Tibial nerve (tissue), 4 donors: ENCODE measurements around the gene NPM1. TPM values are rescaled to one million over a fixed set of nuclear protein-coding genes. Genes with fewer than 3 reads are reported as not detected.

Experiments used
- DNase-seq, 2 donors: peaks; one replicate each; pipeline ENCODE4 v3.0.0-alpha.2; 2019; ENCODE audit warnings: low spot score in 2 of 2
- H3K27ac ChIP-seq, 4 donors: fragments of 200-600 bp; sonication (generic) in 3 of 4; one replicate each; pipeline ENCODE4 v1.5.1; 2017 to 2019; ENCODE audit warnings: mild to moderate bottlenecking in 1 of 4
- H3K27me3 ChIP-seq, 2 donors: fragments of 200-600 bp; sonication (generic) in 1 of 2; one replicate each; pipeline versions ENCODE4 v1.5.1 to v1.6.0; 2017 to 2019
- H3K36me3 ChIP-seq, 3 donors: fragments of 200-600 bp; sonication (generic); one replicate each; pipeline ENCODE4 v1.5.1; 2018 to 2019
- H3K4me1 ChIP-seq, 4 donors: fragments of 200-600 bp; sonication (generic) in 3 of 4; one replicate each; pipeline ENCODE4 v1.5.1; 2017 to 2019
- H3K4me3 ChIP-seq, 4 donors: fragments of 200-600 bp; sonication (generic) in 3 of 4; one replicate each; pipeline ENCODE4 v1.5.1; 2017 to 2019; ENCODE audit warnings: mild to moderate bottlenecking in 1 of 4, moderate library complexity in 1 of 4
- H3K9me3 ChIP-seq, 4 donors: fragments of 200-600 bp; sonication (generic) in 3 of 4; one replicate each; pipeline ENCODE4 v1.5.1; 2017 to 2019
- EP300 ChIP-seq, 2 donors: sonication (generic); formaldehyde crosslinking; IDR thresholded peaks; one replicate each; pipeline ENCODE4 v1.6.1; 2017; ENCODE audit warnings: antibody characterized with exemption in 2 of 2, mild to moderate bottlenecking in 1 of 2
- POLR2A ChIP-seq, 2 donors: fragments of 450-650 bp; IDR thresholded peaks; one replicate each; pipeline ENCODE4 v1.6.1; 2017; ENCODE audit warnings: antibody characterized with exemption in 2 of 2, mild to moderate bottlenecking in 2 of 2, moderate library complexity in 2 of 2
- WGBS, 2 donors: methylation state at CpG; one replicate each; pipeline ENCODE4 v1.1.5; 2018; 5-methylcytosine and 5-hydroxymethylcytosine counted together
- total RNA-seq, 4 donors: library from RNA; depleted of rRNA; stranded (reverse); fragments of >200 nt; gene quantifications; one replicate each; pipeline ENCODE4 v1.1.0, GENCODE V29; 2016
- TF ChIP-seq, protein P1 (sequence below), 5 experiments: fragments of 200-600 bp in 3 of 5; fragments of 450-650 bp in 2 of 5; sonication (generic) in 3 of 5; IDR thresholded peaks; one replicate each; pipeline ENCODE4 v1.5.1; 2016 to 2019; ENCODE audit warnings: antibody characterized with exemption in 5 of 5, mild to moderate bottlenecking in 3 of 5, moderate library complexity in 2 of 5

The NPM1 gene
- total RNA-seq, 4 donors from 2014 or later = 422 to 496 (median 444) TPM

DNA sequence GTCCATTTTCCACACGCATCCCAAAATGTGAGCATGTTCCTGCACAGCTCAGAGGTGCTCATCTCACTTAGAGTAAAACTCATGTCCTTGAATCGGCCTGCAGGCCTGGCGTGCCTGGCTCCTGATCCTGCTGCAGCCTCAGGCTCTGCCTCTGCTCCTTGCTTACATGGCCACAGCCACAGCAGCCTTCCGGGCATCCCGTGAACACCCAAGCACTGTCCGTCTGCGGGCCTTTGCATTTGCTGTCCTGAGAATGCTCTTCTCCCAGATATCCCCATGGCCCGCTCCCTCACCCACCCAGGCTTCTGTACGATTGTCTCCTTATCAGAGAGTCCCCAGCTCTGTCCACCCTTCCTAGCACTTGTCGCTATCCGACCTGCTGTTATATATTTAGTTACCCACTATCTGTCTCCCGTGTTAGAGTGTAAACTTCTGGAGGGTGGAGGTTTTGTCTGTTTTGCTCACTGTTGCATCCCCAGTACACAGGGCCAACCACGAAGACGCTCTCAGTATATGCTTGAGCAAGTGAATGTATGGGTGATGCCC, 53.7 kb downstream of the NPM1 start:
- no peak for DNase-seq
- Histone ChIP-seq H3K4me3 (no peak overlapping the region), H3K27ac (no peak overlapping the region), H3K27me3 (no peaks in the 10 kb centered on the region), H3K4me1 (peaks cover 0 to 9% (median 0%) of the 10 kb centered on the region in 4 donors), H3K9me3 (no peaks in the 10 kb centered on the region), H3K36me3 (no peaks in the 10 kb centered on the region)
- TF ChIP-seq, protein P1, sequence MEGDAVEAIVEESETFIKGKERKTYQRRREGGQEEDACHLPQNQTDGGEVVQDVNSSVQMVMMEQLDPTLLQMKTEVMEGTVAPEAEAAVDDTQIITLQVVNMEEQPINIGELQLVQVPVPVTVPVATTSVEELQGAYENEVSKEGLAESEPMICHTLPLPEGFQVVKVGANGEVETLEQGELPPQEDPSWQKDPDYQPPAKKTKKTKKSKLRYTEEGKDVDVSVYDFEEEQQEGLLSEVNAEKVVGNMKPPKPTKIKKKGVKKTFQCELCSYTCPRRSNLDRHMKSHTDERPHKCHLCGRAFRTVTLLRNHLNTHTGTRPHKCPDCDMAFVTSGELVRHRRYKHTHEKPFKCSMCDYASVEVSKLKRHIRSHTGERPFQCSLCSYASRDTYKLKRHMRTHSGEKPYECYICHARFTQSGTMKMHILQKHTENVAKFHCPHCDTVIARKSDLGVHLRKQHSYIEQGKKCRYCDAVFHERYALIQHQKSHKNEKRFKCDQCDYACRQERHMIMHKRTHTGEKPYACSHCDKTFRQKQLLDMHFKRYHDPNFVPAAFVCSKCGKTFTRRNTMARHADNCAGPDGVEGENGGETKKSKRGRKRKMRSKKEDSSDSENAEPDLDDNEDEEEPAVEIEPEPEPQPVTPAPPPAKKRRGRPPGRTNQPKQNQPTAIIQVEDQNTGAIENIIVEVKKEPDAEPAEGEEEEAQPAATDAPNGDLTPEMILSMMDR (IDR thresholded peaks at IDR 0.05) = no peak
- TF ChIP-seq EP300 (IDR thresholded peaks at IDR 0.05) (no peak), POLR2A (IDR thresholded peaks at IDR 0.05) (no peak)
- 88 to 91% methylated on average over 14 of the region's 14 CpGs for WGBS, 2 donors

DNA sequence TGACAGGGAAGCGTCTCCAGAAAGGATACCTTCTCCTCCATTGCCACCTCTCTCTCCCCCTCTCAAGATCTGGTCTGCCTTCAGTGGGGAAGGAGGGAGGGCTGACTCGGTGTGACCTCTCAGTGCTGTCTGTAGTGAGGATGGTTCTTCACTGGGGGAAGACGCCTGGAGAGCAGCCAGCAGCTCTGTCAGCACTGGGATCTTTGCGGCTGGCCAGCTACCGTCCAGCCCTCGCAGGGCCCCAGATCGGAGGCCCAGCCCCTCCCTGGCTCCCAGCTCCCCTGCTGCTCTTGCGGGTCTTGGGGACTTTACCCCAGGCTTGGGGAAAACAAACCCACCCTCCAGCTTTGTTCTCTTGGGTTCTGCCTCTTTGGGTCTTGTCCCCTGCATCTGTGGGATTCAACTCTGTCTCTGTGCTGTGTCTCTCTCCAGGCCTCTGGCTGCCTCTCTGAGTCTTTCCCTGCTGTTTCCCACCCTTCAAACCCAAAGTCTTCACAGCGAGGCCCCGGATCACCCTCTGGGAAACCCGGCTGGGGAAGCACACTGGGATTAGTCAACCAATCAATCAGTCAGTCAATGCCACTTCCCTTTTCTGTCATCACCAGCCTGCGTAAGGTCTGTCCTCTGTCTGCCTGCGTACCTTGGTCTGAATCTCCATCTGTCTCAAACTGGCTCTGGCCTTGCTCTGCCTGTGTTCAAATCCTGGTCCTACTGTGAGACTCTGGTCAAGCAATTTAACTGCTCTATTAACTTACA, 54.8 kb downstream of the NPM1 start:
- Histone ChIP-seq H3K36me3 (no peaks in the 10 kb centered on the region), H3K4me1 (peaks cover 0 to 9% (median 0%) of the 10 kb centered on the region in 4 donors), H3K27me3 (no peaks in the 10 kb centered on the region), H3K27ac (no peak overlapping the region), H3K4me3 (no peak overlapping the region), H3K9me3 (no peaks in the 10 kb centered on the region)
- no peak for DNase-seq
- TF ChIP-seq, protein P1 (IDR thresholded peaks at IDR 0.05) = no peak
- TF ChIP-seq EP300 (IDR thresholded peaks at IDR 0.05) (no peak), POLR2A (IDR thresholded peaks at IDR 0.05) (no peak)
- WGBS, 2 donors = 56 to 58% methylated on average over 12 to 13 of the region's 13 CpGs

DNA sequence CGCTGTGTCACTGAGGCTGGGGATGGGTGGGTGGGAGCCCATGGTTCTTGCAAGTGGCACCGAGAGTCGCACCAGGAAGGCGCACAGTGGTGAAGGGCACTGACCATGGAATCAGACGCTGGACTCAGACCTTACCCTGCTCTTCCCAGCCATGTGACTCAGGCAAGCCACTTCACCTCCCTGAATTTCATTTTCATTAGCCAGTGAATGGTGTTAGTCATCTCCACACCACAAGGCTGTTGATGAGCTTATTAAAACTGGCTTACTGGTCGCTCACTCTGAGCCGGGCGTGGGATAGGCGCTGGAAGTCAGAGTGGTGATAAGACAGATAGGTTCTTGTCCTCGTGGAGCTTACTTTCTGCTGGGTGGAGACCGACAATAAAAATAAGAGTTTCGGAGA, 56.9 kb downstream of the NPM1 start:
- TF ChIP-seq, protein P1 (IDR thresholded peaks at IDR 0.05) = no peak
- TF ChIP-seq POLR2A (IDR thresholded peaks at IDR 0.05) (no peak), EP300 (IDR thresholded peaks at IDR 0.05) (no peak)
- WGBS, 2 donors = 92 to 96% methylated on average over 11 to 12 of the region's 12 CpGs

DNA sequence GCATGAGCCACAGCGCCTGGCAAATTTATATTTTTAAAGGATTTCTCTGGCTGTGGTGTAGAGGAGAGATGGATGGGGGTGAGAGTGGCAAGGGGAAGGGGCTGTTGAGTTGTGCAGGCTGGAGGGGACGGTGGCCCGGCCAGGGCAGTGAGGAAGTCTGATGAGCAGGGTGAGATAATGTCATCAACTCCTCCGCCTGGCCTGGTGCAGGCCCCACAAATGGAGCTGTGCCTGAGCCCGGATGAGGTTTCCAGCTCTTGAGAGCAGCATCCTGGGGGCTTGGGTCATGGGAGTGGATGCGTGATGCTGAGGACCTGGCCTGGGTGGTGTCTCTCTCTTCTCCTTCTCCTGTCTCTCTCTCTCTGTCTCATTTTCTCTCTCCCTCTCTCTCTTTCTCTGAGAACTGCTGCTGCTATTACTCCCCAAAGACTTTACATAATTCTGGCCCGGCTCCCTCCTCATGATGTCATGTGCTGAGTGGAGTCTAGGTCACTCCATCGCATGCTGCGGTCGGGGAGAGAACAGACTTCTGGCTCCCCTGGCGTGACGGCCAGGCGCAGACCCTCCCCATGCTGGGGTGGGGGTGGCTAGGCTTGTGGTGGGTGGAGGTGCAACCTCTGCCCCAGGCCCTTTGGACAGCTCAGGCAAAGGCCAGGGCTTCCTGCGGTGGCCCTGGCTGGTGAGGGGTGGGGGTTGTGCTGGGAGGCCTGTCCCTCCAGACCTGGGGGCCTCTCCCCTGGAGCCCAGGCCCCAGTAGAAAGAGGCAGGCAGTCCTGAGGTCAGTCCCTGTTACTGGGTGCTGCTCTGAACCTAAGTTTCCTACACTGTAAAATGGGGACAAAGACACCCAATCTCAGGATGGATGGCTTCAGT, 58.2 kb downstream of the NPM1 start:
- H3K4me1 ChIP-seq = peaks cover 0 to 21% (median 1%) of the 10 kb centered on the region in 4 donors
- H3K27me3 ChIP-seq = no peaks in the 10 kb centered on the region
- H3K4me3 ChIP-seq = no peak overlapping the region
- peak in 1 of 2 donors; percentile 65 for DNase-seq
- H3K9me3 ChIP-seq = no peaks in the 10 kb centered on the region
- no peak for TF ChIP-seq EP300 (IDR thresholded peaks at IDR 0.05)
- no peak for TF ChIP-seq POLR2A (IDR thresholded peaks at IDR 0.05)
- TF ChIP-seq, protein P1 (IDR thresholded peaks at IDR 0.05) = no peak
- peak overlapping the region in 1 of 4 donors; percentile 69 for H3K27ac ChIP-seq
- WGBS, 2 donors = 48 to 50% methylated on average over 13 of the region's 14 CpGs
- no peaks in the 10 kb centered on the region for H3K36me3 ChIP-seq

More for the DNA sequence above, 56.9 kb downstream of the NPM1 start:
- H3K4me3 ChIP-seq = no peak overlapping the region
- H3K27me3 ChIP-seq = no peaks in the 10 kb centered on the region
- no peak overlapping the region for H3K27ac ChIP-seq
- H3K4me1 ChIP-seq = peaks cover 0 to 9% (median 0%) of the 10 kb centered on the region in 4 donors
- H3K36me3 ChIP-seq = no peaks in the 10 kb centered on the region
- DNase-seq = no peak
- H3K9me3 ChIP-seq = no peaks in the 10 kb centered on the region
